ENCODE data around the gene SMIM11.
A peak's percentile ranks its signal among the peaks of the same experiment; 100 is the strongest.
"Not testable (repeated sequence)": the region's sequence is repeated elsewhere in the genome, so short reads cannot be mapped to it uniquely, and the experiment has no call there.

SMIM11 gene

DNA sequence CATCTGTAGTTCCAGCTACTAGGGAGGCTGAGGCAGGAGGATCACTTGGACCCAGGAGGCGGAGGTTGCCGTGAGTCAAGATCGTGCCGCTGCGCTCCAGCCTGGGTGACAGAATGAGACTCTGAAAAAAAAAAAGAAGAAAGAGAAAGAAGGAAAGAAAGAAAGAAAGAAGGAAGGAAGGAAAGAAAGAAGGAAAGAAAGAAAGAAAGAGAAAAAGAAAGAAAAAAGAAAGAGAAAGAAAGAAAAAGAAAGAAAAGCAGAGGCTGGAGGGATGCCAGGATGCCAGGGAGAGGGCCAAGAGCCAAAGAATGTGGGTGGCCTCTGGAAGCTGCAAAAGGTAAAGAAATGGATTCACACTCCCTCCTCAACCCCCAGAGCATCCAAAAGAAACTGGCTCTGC is 19.7 kb upstream of the SMIM11 start:
- no peak for DNase-seq (ENCODE audit: low read depth)

DNA sequence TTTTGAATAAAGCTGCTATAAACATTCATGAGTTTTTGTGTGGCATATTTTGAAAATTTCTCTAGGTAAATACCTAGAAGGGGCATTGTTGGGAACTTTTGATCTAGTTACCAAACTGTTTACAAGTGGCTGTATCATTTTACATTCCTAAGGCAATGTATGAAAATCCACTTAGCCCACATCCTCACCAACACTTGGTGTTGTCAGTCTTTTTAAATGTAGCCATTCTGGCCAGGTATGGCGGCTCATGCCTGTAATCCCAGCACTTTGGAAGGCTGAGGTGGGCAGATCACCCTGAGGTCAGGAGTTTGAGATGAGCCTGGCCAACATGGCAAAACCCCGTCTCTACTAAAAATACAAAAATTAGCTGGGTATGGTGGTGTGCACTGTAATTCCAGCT is 17.4 kb upstream of the SMIM11 start:
- no peak for DNase-seq (ENCODE audit: low read depth)

DNA sequence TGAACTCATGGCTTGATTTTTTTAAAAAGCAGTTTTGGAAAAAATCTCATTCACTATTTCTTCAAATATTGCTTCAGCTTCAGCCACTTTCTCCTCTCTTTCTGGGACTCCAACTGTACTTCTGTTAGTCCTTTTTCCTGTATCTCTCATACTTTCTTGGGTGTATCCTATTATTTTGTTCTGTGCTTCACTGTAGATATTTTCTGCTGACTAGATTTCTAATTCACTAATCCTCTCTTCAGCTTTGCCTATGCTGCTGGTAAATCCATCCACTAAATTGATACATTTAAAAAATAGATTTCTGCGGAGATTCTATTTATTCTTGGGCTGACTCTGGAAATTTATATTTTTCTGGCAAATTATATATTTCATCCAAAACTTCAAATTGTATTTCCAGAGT is 16.4 kb upstream of the SMIM11 start:
- no peak for DNase-seq (ENCODE audit: low read depth)

DNA sequence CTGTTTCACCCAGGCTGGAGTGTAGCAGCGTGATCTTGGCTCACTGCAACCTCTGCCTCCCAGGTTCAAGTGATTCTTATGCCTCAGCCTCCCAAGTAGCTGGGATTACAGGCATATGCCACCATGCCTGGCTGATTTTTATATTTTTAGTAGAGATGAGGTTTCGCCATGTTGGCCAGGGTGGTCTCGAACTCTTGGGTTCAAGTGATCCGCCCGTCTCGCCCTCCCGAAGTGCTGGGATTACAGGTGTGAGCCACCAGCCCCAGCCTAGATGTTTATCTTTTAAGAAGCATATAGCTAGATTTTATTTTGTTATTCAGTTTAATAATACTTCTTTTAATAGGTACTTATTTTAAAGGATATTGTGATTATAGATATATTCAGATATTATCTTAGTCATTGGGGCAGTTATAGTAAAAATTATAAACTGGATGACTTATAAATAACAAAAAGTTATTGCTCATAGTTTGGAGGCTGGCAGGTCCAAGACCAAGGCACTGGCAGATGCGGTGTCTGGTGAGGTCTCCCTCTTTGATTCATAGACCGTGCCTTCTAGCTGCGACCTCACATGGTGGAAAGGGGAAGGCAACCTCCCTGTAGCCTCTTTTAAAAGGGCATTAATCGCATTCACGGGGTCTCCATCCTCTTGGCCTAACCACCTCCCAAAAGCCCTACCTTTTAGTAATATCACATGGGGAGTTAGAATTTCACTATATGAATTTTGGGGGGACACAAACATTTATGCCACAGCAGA is 14.6 kb upstream of the SMIM11 start:
- DNase-seq (ENCODE audit: low read depth), result no peak

DNA sequence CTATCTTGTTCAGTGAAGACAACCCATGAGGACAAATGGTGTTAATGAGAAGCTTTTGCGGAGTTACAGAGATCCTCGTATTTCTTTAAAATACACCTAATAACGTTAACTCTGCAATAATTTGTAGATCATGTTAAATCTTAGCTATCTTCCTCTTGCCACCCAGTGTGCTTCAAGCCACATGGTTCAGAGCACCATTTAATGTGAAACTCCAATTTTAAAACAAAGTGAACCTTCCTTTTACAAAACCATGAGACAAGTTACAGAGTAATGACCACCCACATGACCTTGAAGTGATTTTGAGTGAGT is 13.2 kb upstream of the SMIM11 start:
- no peak for DNase-seq (ENCODE audit: low read depth)

DNA sequence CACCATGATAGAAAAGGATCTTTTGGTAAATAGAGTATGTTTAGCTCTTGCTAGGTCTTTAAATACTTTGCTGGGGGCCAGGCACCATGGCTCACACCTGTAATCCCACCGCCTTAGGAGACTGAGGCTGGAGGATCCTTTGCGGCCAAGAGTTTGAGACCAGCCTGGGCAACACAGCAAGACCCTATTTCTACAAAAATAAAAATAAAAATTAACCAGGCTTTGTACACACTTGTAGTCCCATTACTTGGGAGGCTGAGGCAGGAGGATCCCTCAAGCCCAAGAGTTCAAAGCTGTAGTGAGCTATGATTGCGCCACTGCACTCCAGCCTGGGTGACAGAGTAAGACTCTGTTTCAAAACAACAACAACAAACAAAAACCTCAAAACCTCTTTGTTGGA is 12.6 kb upstream of the SMIM11 start:
- no peak for DNase-seq (ENCODE audit: low read depth)

DNA sequence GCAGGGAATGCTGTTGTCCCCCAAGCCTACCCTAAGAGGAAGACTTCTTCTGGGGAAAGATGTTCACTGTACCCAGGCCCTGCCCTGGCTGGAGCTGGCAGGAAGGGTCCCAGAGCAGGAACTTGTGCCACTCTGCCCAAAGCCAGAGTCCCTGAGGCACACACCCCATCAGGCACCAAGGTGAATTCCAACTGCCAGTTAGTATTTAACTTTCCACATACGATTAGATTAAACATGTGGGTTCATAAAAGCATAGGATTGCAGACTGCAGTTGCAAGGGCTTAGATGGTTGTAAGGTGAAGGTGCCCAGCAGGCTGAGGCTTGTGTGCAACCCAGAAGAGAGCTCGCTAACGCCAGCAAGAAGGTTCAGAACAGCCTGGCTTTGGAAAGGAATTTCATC is 11.6 kb upstream of the SMIM11 start, which contains the start of gene KCNE2:
TSS of gene KCNE2 (plus strand) at position 274 of the 400 bp plus-strand sequence. CDS start 6,473 bp downstream, outside the sequence.
- DNase-seq (ENCODE audit: low read depth), result no peak

DNA sequence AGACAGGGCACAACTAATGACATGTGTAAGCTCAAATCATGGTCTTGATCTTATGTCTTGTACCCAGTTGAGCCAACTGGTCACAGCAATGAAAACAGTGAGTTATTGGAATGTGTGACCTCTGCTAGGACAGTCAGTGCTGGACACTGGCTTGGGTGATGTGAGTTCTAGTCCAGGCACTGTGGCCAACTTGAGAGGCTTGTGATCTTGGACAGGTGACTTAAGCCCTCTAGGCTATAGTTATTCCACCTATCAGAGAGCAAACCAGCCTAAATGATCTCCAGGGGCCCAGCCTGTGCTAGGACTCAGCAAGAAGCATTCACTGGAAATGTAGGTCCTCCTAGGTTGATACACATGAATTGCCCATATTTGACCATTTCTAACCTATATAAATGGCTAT is 10.4 kb upstream of the SMIM11 start:
- DNase-seq (ENCODE audit: low read depth), result no peak

DNA sequence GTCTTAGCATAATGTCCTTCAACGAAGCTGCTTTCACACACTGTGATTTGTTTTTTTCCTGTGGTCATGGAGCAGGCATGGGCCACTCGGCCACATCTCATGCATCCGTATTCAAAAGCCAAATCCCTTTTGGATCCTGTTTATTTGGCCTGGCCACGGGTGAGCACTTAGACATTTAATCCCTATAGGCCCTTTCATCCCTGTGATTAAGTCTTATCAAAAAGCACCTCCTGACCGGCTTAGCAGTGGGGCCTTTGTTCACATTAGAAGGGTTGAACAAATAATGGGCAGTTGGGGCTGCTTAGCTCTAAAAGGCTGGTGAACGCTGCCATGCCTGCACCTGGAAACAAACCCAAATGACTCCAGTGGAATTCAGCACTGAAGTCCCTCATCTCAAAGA is 9.5 kb upstream of the SMIM11 start:
- DNase-seq (ENCODE audit: low read depth), result no peak

DNA sequence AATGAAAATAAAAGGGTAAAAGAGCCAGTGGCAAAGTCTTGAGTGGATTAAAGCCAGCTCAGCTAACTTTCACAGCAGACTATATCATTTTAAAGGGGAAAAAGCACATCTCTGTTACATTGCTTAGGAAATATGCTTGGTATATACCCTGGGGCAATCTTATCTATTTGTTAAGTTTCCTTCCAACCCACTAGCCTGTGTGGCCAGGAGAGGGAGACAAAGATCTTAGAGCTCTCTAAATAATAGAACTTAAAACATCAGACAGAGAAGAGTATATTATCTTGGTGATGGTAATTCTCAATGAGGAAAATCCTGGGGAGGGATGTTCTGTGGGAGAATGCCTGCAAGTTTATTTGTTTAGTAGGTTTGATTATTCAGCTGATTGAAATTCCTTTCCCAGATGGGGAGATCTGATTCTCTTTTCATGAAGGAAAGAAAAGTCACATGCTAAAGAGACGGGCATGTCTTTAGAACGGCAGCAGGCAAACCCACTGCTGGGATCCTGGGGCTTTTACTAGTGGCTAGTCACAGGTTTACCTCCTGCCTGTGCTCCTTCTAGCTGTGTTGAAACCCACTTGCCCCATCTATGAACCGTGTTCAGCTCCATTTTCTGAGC is 7.9 kb upstream of the SMIM11 start:
- DNase-seq (ENCODE audit: low read depth), result peak; percentile 83

DNA sequence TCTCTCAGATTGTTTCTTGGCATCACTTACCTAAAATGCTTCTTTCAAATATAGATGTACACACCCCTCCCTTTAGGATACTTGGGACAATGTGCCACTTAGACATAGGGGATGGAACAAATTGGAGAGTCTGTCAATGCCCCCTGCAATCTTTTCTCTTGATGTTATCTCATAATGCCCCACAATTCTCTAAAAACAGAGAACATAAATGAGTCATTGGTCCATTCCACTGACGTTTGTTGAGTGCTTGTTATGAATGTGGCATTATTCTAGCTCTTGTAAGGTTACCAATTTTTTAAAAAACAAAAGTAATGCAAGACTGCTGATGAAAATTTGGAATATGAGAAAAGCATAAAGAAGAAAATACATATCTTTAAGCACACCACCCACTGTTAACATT is 5.6 kb upstream of the SMIM11 start:
- no peak for DNase-seq (ENCODE audit: low read depth)

DNA sequence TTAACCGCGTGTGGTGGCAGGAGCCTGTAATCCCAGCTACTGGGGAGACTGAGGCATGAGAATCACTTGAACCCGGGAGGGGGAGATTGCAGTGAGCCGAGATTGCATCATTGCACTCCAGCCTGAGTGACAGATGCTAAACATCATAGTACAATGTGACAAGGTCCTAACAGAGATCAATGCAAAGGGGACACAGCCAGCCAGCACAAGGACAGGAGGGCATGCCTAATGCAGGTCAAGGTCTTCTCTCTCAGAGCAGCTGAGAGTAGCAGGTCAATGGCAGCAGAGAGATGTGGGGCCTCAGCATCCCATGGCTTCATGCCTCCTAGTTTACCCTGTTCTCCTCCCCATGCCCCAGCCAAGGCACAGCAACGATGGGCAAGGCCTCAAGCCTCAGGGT is 3.0 kb upstream of the SMIM11 start:
- no peak for DNase-seq (ENCODE audit: low read depth)

DNA sequence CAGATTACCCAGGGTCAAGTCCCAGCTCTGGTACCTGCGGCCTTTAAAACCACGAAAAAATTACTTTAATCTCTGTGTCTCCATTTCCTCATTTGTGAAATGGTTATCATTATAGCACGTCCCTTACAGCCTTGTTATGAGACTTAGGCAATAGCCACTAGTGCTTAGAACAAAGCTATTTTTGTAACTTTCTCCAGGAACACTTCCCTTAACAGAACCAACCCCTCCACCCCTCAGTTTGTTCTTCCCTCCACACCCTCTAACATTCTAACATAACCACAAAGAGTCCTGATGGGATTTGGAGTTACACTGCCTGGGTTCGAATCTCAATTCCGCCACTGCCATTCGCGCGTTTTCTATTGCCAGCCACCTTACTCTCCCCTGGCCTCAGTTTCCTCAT is 845 bp upstream of the SMIM11 start:
- DNase-seq (ENCODE audit: low read depth), result not testable (repeated sequence)

DNA sequence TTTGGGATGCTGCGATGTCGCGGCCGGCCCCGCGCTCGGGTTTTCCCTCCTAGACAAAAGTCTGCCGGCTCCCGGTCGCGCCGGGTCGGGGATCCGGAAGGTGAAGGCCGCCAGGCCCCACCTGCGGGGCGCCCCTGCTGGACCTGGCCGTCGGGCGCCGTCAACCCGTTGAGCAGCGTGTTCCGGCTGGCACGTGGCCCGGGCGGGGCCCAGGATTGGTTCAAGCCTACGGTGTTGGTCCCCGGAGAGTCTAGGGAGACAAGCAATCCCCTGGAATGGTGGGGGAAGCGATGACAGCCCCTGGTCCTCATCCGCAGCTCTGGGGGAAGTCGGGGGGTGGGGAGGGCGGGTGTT is 289 bp downstream of the SMIM11 start:
- not testable (repeated sequence) for DNase-seq (ENCODE audit: low read depth)

DNA sequence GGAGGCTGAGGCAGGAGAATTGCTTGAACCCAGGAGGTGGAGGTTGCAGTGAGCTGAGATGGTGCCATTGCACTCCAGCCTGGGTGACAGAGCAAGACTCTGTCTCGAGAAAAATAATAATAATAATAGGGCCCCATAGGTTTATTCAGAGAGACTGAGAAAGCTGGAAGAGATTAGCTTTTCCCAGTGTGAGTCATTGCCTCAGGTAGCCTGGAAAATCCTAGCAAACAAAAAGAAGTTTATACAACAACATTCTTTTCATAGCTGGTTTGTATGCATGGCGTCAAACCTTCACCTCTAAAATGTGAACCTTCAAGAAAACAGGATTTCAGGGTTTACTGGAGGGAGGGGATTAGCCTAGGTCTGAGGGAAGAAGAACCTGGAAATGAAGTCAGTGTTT is 7.8 kb downstream of the SMIM11 start:
- DNase-seq (ENCODE audit: low read depth), result not testable (repeated sequence)

DNA sequence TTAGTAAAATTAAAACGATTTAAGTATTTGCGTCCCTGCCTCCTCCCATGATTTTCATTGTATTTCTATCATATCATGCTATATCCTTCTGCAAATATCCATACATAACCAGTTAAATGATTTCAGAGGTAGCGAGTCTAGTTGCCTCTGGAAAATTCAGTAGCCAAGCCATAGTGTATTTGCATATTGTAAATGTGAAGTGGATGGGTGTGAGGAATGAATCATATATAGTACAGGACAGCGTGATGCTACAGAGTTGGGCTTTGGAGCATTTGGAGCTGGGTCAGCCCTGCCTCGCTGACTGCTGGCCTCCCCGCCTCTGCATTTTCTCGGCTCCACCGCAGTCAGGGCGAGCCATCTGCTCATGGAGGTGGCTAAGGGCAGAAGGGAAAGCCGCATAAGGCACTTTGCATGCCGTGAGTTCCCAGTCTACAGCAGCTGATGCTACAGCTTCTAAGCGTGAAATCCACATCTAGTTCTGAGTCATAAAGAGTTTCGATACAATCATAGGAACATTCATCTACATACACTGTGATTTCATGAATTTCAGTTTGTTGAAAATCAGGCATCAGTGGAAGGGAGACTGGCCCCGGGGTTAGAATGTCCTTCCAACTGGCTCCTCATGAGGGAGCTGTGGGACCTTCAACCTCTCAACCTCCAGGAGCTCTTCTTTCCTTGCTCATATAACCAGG is 8.6 kb downstream of the SMIM11 start:
- DNase-seq (ENCODE audit: low read depth), result not testable (repeated sequence)

DNA sequence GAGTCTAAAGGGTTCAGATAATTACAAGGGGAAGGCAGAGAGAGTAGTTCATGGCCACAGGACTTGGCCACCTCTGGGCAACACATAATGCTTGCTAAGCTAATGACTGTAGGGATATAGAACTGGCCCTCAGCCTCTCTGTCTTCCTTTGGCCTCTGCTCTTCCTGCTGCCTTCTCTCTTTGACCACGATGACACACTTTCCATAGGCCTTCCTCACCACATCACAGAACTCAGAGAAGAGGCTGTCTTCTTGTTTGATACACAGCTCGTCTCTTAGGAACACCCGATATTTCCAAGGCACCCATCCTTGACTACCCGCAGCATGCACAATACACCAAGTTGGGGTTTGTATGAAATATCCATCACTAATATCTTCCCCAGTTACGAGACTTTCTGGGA is 25.2 kb downstream of the SMIM11 start:
- not testable (repeated sequence) for DNase-seq (ENCODE audit: low read depth)

DNA sequence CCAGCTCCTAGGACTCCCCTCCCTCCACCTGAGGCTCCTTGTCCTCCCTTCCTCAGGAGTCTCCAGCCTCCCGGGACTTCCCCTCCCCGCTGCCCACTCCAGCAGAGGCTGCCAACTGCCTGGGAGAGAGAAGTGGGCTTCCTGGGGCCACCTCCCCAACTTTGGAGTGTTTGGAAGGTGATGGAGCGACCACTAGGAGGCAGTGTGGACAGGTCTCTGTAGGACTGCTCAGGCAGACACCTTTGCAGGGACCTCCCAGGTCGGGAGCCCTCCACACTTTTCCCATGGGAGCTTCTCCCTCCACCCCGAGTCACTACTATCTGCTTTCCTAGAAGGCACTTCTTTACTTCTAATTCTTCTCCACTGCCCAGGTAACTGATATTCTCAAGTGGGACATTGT is 29.4 kb downstream of the SMIM11 start:
- not testable (repeated sequence) for DNase-seq (ENCODE audit: low read depth)

DNA sequence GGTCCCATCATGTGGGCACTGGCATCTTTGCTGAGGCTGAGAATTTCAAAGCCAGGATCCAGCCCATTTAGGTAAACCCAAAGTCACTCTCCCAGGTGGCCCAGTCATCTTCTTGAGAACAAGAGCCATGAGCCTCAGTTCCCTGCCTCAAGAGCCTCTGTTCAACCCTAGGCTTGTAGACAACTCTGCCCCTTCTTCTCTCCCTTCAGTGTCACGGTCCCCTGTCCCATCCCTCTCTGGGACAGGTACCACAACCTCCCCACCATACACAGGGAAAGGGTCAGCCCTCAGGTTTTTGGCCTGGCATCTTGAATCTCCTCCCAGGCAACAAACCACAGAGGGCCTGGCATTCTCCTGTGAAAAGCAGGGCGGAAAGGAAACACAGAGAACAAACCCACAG is 30.4 kb downstream of the SMIM11 start:
- not testable (repeated sequence) for DNase-seq (ENCODE audit: low read depth)

DNA sequence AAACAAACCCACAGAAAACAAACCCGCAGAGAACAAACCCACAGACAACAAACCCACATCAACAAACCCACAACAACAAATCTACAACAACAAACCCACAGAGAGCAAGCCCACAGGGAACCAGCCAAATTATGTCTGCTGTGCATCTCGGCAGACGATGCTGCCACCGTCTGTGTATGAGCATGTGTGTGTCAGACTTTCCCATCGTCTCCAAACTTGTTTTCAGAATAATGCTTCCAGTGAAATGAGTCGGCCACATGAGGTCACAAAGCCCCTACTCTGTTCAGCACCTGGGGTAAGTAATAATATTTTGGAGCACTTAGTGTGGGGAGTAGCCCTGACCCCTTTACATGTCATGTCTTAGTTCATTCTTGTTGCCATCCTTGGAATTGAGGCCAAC is 30.8 kb downstream of the SMIM11 start:
- not testable (repeated sequence) for DNase-seq (ENCODE audit: low read depth)

DNA sequence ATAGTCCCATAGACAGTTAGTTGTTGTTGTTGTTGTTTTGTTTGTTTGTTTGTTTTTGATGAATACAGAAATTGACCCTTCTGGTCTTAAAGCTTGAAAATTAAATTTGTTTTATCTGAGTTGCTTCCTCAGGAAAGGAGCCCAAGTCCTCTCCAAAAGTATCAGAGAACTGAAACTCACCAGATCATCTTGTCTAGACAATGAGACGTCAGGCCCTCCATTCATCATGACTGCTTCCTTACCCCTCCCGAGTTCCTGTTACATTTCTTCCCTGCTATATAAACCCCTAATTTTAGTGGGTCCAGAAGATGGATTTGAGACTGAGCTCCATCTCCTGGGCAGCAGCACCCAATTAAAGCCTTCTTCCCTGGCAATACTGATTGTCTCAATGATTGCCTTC is 31.4 kb downstream of the SMIM11 start:
- not testable (repeated sequence) for DNase-seq (ENCODE audit: low read depth)

DNA sequence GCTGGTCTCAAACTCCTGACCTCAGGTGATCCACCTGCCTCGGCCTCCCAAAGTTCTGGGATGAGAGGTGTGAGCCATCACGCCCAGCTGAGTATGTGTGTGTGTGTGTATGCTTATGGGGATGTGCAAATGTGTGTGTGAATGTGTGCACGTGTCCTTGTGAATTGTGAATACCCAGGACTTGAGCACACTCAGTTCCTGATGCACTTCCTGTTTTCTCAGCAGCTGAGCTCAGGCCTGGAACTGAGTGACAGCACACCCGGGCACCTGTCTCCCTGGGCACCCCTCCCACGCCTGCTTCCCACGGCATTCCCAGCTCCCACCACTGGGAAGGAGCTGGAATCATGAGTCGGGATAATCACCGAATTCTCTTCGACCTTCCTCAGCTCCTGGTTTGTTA is 32.0 kb downstream of the SMIM11 start:
- DNase-seq (ENCODE audit: low read depth), result not testable (repeated sequence)

DNA sequence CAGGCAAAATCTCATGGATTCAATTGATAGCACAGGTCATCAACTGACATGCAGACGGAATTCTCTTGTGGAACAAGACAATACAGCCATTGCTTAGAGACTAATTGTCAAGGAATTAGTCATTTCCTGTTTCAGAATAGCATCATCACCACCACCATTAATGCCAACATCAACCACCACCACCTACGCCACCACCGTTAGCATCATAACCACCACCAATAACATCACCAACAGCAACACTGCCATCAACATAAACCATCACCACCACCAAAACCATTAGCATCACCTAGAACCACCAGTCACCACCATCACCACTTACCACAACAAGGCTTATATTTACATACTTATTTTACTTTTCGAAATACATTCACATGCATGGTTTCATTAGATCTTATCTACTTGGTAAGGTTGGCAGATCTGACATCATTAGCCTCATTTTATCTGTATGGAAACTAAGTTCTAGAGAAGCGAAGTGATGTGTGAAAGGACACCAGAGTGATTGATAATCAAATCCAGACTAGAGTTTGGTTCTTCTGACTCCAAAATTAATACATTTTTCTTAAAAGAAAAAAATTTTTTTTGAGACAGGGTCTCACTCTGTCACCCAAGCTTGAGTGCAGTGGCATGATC is 42.3 kb downstream of the SMIM11 start:
- DNase-seq (ENCODE audit: low read depth), result not testable (repeated sequence)
